Stimulated activated CD8-positive, alpha-beta memory T cell treated with anti-CD3 and anti-CD28 coated beads, Interleukin-12 subunit alpha, Interleukin-12 subunit beta, amount 100 ng/mL, for 24 hours (primary cell): ENCODE results near the gene LRRC3B.
"Not testable (repeated sequence)": the region's sequence is repeated elsewhere in the genome, so short reads cannot be mapped to it uniquely, and the experiment has no call there.

Experiments
- DNase-seq: peaks from one replicate; pipeline ENCODE4 v3.0.0-alpha.2; 2020; ENCODE audit errors: extremely low read depth

LRRC3B gene, protein sequence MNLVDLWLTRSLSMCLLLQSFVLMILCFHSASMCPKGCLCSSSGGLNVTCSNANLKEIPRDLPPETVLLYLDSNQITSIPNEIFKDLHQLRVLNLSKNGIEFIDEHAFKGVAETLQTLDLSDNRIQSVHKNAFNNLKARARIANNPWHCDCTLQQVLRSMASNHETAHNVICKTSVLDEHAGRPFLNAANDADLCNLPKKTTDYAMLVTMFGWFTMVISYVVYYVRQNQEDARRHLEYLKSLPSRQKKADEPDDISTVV

GRCh38 chr3:26622621-26623418, at the start of gene LRRC3B:
Gene LRRC3B, plus strand, starts transcription at chr3:26622772. Its CDS starts 86,901 bp downstream, at chr3:26709673.
- DNase-seq, result no peak

- no peak for DNase-seq
Measured at GRCh38 chr3:26574766-26575165, 47.8 kb upstream of the LRRC3B start.

DNA sequence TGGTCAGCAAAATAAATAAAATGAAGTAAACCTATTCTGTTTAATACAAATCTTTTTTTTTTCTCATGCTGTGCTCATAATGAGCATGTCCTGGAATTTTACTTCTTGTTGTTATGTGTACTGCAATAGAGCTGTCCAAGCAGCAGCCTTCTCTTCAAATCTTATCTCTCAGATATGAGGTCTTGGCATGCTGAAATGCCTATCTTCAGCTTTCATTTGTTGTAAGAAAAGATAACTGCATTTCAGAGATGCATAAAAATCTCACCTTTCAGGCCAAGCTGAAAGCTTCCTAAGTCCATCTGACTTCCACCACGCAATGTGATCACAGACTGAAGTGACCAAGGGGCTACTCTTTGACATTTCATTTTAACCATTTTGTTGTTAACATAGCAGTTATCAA, 43.5 kb upstream of the LRRC3B start:
- DNase-seq, result no peak

- no peak for DNase-seq
Measured at GRCh38 chr3:26587571-26587970, 35.0 kb upstream of the LRRC3B start.

GRCh38 chr3:26588931-26589330, 33.6 kb upstream of the LRRC3B start:
- DNase-seq, result no peak

DNA sequence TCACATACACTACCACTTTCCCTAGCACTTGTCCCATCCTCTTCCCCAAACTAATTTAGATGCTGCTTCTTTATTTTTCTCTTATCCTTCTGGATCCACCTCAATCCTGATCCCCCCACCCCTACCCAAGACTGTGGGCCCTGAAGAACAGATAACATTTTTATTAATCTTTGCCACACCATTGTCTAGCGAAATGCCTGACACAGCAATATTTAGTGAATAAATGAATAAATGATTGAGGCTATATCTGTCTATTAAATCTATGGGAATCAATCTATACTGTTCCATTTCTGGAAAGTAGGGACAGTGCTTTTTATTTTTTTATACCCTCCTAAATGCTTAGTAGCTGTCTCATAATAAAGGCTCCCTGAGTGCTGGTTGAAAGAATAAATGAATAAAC, 32.9 kb upstream of the LRRC3B start:
- no peak for DNase-seq

- DNase-seq, result no peak
Measured at GRCh38 chr3:26590919-26591484, 31.6 kb upstream of the LRRC3B start.

DNA sequence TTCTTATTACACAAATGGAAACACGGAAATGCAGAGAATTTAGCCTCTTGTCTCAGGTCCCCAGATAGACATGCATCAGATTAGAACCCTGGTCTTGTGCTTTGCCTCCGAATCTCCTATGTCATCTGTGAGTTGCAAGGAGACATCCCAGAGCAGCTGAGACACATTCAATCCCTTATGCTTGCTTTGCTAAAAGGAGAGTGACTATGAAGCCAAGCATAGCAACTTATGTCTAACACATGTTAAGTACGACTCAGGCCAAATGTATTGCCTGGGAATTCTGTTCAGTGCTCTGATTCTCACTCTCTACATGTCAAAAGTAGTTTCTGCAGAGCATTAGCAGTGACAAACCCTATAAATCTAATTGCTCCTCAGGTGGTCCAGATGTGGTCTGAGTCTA, 30.6 kb upstream of the LRRC3B start:
- DNase-seq, result no peak

- DNase-seq, result no peak
Measured at GRCh38 chr3:26592451-26592850, 30.1 kb upstream of the LRRC3B start.

GRCh38 chr3:26596335-26596734, 26.2 kb upstream of the LRRC3B start:
- no peak for DNase-seq

DNA sequence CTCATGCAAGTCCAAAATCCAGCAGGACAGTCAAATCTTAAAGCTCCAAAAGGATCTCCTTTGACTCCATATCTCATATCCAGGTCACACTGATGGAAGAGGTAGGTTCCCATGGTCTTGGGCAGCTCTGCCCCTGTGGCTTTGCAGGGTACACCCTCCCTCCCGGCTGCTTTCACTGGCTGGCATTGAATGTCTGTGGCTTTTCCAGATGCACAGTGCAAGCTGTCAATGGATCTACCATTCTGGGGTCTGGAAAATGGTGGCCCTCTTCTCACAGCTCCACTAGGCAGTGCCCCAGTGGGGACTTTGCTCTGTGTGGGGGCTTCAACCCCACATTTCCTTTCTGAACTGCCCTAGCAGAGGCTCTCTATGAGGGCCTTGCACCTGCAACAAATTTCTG, 19.3 kb upstream of the LRRC3B start:
- not testable (repeated sequence) for DNase-seq

DNA sequence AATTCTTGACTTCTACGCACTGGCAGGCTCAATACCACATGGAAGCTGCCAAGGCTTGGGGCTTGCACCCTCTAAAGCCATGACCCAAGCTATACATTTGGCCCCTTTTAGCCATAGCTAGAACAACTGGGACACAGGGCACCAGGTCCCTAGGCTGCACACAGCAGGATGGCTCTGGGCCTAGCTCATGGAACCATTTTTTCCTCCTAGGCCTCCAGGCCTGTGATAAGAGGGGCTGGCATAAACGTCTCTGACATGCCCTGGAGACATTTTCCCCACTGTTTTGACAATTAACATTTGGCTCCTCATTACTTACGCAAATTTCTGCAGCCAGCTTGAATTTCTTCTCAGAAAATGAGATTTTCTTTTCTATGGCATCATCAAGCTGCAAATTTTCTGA, 18.8 kb upstream of the LRRC3B start:
- not testable (repeated sequence) for DNase-seq

- DNase-seq, result no peak
Measured at GRCh38 chr3:26614006-26614685, 8.4 kb upstream of the LRRC3B start.

GRCh38 chr3:26621176-26621575, 1.4 kb upstream of the LRRC3B start:
- DNase-seq, result no peak

DNA sequence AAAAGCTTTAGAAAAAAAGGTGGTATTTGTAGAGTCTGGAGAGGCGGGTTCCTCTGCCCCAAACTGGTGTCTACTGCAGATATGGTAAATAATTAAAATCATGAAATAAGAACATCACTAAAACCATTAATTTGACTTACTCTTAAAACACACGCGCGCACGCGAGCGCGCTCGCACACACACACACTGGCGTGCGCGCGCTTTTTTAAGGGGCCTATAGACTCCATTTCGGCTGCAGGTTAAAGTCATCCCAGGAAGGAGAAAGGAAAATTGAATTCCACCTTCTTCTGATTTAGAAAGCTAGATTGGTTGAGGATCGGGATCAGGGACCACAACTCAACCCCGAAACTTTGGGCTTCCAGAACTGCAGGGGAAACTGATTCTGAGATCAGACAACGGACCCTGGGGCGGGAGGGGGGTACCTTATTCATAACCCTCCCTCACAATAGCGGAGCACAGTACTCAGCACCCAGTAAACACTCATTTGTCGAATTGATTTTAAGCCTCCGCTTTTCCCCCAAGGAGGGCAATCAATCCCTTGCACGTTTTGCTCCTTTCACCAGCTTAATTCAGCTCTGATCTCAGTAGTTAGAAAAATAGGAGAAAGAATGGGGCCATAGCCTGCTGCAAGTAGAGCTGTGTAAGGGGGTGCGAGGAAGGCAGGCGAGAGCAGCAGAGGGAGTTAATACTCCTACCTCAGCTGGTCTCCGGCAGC, 509 bp upstream of the LRRC3B start:
- no peak for DNase-seq

DNA sequence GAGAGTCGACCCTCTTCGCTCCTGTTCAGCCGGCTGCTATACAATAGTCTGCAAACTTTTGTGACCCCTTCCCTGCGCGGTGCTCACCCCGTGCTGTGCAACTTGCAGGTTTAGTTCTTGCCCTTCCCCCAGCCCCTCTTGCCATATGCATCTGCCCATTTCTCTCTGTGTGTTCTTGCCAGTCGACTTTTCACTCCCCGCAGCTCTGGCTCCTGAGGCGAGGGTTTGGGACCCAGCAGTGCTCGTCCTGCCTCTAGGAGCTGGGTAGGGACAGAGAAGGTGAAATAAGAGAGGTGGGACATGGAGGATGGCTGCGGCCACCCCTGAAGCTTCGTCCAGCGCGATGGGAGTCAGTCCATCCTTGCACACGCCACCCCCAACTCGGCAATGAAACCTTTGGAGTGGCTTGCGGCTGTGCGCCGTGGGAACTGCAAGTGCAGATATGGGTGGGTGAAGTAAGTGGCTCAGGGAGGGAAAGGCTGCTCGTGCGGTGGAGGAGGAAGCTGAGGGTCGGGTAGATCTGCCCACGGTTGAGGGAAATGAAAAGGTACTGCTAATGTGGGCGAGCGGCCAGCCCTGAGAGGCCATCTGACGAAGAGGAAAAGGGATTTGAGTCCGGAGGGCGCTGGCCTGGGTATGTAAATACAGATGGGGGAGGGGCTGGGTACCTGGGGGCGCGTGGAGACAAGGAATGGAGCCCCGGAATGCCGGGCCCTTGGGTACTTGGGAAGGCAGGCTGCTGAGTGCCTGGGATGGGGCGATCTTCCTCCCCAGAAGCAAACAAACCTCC, 1.0 kb downstream of the LRRC3B start:
- no peak for DNase-seq

- no peak for DNase-seq
Measured at GRCh38 chr3:26624209-26624765, 1.7 kb downstream of the LRRC3B start.

DNA sequence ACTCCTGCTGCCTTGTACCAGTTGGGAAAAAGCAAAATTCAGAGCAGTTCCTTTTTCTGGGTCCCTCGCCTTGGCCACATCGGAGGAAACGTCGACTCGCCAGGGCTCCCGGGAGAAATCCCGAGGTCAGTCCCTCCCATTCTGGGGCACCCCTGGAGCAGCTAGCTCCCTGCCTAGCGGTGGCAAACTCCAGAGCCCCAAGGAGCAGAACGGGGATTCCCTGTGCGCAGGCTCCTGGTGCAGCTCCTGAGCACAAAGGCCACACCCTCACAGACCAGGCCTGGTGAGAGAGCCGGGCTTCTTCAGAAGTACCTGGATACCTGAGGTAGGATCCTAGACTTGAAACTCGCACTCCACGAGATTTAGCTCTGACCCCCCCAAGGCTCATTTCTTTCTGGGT, 2.6 kb downstream of the LRRC3B start:
- DNase-seq, result no peak

DNA sequence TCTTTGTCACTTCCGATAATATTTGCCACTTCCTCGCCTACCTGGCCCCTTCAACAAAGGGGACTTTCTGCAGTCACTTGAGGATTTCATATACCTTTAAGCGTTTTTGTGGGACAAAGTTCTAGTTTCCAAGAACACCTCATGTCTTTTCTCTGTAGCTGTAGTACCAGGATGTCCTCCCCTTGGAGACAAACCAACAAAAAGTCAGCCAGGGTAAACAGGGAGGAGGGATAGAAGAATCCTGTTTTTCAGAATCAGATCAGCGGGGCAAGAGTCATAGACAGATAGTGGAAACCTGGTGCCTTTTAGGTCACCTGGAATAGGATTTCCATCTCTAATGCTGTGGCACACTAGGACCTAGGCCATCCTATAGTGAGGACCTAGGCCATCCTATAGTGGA, 4.5 kb downstream of the LRRC3B start:
- DNase-seq, result no peak

DNA sequence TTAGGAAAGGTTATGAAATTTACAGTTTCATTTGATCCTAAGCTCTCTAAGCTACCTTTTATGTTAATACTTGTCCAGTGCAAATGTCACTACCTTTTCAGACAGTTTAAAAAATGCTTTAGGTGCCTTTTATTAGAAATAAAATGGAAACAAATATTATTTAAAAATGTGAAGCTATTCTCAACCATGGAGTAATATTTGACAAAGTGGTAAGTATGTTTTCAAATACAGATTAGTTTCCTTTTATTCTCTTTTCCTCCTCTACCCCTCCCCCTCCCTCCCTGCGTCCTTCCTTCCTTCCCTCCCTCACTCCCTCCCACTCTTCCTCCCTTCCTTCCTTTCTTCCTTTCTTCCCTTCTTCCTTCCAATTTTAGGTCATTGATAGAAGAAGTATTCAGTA, 6.3 kb downstream of the LRRC3B start:
- DNase-seq, result no peak
